Mammary epithelial cell (primary cell): ENCODE results near the gene PLS1.

ENCODE experiments used
- CTCF ChIP-seq, 2 donors: IDR thresholded peaks in 1 of 2; conservative IDR thresholded peaks in 1 of 2; 2 replicates each; pipeline ENCODE4 v1.5.1; 2011 to 2012; ENCODE audit warnings: inconsistent platforms in 2 of 2, low read length in 2 of 2, mild to moderate bottlenecking in 2 of 2, control low read depth in 1 of 2, low read depth in 1 of 2; ENCODE audit not compliant: insufficient read depth in 1 of 2; ENCODE audit errors: extremely low read depth in 1 of 2
- EZH2 ChIP-seq: IDR thresholded peaks from 2 replicates; pipeline ENCODE4 v1.6.1; 2012; ENCODE audit warnings: low read length, inconsistent platforms, borderline replicate concordance

GRCh38 chr3:142657033-142657432, 60.8 kb downstream of the PLS1 start:
- TF ChIP-seq EZH2 (no peak), CTCF (conservative IDR thresholded peaks at IDR 0.05 in 1 of 2, IDR thresholded peaks at IDR 0.05 in 1 of 2; ENCODE audit: extremely low read depth in 1 of 2, insufficient read depth in 1 of 2, low read depth in 1 of 2, low read length in 2 of 2) (no peak)
